NCI-H524 (cell line): Measurements from ENCODE around the gene KRT81.
"Not testable (repeated sequence)": the region's sequence is repeated elsewhere in the genome, so short reads cannot be mapped to it uniquely, and the experiment has no call there.

Experiments
- DNase-seq, 2 experiments: peaks; one replicate each; lab custom pipeline; 2025; lab: John Stamatoyannopoulos, UW

Gene KRT81

DNA sequence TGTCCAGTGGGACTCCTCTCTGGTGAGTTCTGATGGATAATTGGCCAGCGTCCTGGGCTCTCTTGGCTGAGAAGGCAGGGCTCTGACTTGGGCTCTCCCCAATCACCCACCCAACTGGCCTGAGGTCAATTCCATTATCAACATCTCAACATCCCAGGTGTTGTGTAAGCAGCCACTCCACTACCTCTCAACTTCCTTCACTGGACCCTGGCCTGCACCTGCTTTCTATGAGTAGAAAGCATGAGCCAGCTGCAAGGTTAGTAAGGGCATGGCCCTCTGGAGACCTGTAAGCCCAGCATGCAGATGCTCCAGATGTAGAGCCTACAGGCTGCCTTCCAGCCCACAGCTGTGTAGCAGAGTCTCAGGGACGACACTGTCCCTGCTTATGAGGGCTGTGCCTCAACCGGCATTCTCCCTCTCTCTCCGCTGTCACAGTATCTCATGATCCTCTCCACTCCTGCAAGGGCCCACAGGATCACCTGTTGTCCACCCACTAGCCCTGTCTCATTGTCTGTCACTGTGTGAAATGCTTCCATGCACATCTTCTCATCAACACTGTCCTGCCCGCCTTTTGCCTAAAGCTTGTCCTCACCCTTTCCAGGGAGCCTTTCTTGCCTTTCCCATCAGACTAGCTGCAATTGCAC is 5.4 kb upstream of the KRT81 start:
- no peak for DNase-seq

DNA sequence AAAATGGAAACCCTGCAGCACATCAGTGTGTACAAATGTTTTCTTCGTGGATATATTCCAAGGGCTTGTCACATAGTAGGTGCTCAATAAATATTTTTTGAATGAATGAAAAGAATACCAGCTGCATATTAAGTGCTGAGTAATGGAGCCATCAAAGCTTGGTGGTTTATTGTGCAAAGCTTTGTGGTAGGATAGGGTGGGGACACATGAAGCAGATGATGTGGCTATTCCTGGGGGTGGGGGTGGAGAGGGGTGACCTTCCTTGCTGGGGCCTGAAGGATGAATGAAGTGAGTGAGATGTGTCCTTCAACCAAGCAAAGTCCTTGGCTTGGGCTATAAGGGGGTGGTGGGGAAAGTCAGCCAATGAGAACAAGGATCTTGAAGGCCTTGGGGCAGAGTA is 4.3 kb upstream of the KRT81 start:
- DNase-seq: no peak

DNA sequence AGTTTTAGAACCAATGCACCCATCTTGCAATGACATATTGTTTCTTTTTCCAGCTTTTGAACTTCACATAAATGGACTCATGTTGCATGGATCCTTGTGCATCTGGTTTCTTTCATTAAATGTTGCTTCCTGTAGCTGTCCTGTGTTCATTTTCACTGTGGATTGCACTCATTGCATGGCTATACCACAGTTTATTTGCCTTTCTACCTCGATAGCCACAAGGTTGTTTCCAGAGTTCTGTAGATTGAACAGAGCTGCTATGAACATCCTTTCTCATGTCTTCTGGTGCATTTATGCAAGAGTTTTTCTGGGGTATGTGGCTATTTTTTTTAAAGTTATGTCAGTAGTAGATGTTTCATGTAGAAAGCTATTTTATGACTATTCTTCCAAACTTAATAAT is 3.5 kb upstream of the KRT81 start:
- no peak for DNase-seq

DNA sequence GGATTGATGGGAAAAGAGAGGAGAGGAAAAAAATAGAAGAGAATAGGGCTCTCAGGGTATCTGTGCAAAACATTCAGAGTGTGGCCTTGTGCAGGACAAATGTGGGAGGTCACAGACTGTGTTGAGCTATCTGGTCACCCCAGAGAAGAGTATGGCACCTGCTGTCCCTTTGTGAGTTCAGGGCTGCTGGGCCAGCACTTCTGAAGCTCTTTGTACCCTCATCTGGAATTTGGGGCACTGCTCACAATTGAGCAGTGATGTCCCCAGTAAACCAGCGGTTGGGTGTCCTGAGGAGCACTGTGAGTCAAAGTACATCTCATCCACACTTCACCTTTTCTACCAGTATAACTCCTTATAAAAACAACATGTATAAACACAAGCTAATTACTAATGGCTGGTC is 2.6 kb upstream of the KRT81 start:
- DNase-seq: no peak

DNA sequence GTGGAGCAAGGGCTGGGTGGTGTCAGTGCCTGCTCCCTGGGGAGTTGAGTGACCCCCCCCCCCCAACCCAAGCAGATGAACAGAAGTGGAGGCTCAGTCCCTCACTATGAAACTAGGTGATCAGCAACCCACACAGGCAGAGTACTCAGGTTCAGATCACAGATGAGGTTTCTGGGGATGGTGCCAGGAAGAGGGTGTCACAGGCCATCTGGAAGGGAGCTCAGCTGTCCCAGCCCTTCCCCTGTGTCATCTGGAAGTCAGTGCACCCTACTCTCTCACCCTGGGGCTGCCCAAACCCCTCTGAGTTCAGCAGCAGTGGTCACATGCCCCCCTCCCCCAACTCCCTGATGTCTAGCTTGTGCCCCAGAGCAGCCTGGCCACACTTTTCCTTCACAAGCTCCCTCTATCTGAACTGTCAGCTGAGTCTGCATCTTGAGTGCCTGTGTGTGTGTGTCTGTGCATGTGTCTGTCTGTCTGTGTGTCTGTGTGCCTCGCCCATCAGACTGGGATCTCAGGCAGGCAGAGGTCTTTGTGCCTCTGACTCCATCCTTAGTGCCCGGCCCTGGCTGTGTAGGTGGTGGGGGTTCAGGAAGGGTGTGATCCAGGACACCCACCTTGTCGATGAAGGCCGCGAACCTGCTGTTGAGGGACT is 725 bp downstream of the KRT81 start:
- not testable (repeated sequence) for DNase-seq

DNA sequence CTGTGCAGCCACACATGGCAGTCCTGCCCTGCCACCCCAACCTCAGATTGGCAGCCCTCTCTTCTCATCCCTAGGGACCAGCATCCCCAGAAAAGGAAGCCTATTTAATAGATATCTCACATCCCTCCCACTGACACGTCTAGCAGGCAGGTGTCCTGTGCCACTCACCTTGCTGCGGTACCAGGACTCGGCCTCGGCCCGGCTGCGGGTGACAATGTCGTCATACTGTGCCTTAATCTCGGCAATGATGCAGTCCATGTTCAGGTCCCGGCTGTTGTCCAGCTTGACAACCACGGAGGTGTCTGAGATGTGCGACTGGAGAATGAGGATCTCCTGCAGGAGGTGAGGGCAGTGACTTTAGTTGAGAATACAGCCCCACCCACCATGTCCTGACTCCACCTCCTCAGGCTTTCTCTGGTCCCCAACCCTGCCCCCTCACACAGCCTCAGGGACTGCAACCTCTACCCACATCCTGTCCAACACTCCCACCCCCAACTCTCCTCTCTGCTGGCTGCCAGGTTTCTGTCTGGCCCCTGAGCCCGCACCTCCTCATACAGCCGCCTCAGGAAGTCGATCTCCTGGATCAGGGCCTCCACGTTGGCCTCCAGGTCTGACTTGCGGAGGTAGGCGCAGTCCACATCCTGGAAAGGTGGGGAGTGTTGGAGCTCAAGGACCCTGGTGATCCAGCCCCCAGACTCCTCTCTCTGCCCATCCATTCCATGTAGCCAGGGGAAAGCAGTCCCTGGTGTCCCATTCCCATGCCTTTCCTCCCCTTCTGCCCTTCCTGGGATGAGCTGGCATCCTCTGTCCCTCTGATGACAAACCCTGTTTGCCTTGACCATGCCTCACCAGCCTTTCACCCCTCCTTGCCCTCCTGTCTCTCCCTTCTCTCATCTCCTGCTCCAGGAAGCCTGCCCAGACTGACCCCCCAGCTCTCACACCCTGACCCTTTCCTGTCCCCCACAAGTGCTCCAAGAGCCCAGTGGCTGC is 3.2 kb downstream of the KRT81 start:
- not testable (repeated sequence) for DNase-seq

DNA sequence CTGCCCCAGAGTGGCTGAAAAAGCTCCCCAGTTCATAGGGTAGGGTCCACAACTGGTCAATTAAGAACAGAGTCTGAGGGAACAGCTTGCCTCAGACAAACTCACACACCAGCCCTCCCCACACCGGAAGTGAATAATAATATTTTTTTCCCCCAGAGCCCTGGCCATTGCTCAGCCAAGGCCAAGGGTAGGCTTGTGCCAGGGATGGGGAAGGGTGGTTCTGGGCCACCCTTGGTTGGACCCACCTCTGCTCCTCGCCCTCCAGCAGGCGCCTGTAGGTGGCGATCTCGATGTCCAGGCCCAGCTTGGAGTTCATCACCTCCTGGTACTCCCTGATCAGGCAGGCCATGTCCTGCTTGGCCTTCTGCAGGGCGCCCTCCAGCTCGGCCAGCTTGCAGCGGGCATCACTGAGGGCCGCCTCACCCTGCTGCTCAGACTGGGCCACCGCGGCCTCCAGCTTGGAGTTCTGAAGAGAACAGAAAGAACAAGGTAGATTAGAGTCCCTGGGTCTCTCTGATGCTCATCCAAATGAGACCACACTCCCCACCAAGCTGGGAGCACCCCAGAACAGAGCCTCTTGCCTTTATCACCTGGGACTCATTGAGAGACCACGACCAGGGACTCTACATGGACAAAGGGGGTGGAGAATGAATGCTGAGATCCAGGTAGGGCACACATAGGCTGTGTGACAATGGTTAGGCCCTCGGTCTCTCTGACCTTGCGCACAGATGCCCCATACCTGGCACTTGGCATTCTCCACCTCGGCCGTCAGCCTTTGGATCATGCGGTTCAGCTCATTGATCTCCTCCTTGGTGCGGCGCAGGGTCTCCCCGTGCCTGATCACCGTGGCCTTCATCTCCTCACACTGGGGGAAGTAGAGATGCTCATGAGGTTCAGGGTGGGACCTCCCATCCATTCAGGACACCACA is 4.2 kb downstream of the KRT81 start:
- not testable (repeated sequence) for DNase-seq

DNA sequence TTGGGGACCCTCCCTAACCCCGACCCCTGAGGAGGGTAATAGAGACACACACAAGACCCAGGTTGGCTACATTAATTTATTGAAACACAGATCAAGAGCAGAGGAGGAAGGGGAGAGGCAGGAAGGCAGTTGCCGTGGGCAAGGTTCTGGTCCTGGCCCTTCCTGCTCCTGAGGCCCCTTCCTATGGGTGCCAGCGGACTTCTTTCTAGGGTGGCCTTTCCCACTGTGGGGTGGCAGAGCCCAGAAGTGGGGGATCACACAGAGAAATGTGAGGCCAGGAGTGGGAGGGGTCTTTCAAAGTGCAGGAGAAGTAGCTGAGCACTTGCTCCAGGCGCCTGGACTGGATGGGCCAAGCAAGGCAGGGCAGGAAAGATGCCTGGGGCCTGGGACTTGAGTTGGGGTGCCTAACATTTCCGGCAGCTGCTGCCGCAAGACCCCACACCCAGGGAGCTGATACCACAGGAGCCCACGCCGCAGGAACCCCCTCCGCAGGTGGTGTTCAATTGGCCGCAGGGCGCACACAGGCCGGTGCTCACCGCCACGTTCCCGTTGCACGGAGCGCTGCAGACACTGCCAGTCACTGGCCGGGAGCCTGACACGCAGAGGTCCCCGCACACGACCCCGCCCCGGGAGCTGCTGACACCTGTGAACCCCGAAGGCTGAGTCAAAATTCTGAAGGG is 5.3 kb downstream of the KRT81 start:
- DNase-seq: no peak

DNA sequence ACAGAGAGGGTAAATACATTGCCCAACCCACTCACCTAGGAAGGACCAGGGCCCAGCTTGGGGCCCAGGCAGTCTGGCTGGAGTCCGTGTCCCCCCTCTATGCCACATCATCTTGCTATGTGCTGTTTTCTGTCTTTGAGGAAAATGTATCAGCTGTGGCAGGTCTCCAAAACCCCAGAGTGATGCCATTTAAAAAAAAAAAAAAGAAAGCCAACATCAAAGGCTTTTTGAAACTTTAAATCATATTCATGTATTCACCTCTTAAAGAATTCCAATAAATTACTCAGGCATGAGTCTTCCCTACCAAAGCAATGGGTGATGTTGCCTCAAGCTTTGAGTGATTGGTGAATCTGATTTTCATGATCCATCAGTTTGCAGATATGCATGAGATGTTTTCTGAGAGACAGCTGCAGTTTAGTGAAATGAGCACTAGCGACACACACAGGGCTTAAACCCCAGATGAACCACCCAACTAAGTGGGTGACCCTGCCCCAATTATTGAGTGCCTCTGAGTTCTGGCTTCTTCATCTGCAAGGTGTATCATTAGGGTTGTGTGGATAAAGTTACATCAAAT is 6.1 kb downstream of the KRT81 start:
- DNase-seq: no peak

DNA sequence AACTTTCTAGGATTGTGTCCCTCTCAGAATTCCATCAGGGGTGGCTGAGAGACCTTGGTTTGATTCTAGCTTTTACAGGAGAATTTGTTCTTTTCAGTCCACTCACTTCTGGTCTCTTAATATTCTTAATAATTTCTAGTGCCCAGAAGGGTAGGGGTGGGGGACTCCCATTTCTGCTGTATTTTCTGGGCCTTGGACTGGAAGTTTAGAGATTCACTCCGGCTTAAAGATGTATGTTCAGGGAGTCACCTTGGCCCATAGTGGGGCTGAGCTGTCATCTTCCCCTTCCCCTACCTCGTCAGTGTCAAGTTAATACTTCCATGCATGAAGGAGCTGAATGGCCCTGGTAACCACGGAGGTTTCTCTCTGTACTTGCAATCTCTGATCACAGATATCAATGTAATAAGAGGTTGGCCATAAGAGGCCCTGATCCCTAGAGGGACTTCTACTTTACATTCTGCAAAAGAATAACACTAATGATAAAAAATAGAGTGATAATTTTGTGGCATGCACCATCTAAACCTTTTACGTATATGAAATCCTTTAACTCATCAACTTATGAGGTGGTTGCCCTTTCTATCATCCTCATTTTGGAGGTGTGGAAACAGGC is 6.7 kb downstream of the KRT81 start:
- no peak for DNase-seq

DNA sequence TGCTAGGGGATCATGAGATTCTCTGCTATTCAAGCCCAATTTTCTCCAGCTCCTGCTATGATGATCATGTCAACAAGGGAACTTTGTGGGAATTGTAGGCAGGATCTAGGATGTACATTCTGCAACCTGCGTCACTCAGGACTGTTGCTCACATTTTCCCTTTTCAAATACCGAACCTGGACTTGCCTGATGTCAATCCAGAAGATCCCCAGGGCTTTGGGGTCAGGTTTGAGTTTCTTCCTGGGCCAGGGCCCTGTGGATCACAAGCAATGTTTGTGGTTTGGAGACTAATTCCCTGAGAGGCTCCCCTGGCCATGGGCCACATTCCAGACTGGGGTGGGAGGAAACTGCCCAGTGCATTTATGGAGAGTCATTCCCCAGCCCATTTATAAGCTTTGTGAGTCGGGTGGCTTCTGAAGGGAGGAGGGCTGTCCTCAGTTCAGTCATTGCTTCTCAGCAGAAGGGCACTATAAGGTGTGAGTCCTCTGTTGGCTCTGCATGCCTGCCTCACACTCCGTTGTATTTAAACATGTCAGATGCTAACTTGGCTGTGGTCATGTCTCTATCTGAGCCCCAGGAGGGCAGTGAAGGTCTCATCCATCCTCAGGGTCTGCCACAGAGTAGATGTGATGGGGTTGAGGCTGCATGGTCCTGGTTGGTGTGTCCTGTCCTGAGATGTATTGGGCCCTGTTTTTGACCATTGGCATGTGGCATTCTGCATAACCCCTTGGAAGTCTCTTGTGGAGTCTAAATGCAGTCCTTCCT is 10.4 kb downstream of the KRT81 start:
- no peak for DNase-seq

DNA sequence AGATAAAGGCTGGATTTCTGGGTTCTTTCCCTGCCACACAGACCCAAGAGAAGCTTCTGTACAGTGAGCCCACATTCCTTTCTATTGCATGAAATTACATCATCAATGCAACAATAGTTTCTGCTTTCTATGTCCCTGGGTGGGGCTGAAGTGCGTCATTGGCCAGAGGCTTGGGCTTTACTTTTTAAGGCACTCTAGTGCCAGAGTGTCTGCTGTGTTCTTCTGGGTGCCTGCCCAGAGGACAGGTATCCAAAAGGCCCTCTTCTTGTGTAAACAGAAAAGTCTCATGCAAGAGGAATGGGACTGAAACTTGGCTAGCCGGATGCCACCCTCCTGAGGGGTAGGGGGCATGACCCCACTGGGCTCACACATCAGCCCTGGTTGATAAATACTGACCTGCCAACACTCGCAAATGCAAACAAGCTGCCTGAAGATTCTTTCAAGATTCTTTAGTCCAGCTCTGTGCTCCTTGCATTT is 11.0 kb downstream of the KRT81 start:
- DNase-seq: no peak

DNA sequence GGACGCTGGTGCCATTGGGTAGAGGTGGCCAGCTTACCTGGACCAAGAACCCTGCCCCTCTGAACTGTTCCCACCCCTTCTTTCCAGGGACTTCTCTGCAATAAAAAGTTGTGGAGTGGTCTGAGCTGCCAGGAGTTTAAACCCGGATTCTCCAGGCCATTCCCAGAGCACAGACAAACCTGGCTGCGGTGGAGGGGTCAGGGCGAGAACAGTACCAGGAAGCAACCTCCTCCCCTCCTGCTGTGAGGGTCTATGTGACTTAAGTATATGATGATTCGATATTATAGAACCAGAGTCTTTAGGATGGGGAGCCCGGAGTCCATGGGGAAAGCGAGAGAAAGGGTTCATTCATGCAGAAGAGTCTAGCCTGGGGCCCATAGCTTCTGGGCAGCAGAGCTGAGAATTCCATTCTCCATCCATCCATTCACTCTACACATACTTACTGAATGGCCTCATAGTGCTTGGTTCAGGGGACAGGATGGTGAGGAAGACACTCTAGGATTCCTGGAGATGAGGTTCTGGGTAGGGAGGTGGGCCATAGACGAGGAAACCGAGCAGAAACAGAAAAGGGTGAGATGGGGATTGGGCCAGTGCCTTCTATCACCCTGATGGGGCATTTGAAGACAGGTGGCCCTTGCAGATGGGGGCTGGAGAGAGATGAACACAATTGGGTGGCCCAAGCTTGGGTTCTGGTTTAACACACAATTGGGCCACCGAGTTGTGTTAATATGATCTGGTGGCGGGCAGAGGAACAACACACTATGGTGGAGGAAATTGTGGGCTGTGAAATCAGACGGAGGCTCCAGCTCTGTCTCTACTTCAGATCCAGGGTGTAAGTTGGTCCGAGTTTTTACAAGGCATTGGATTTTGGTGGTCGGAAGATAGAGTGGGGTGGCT is 11.7 kb downstream of the KRT81 start:
- DNase-seq: no peak

DNA sequence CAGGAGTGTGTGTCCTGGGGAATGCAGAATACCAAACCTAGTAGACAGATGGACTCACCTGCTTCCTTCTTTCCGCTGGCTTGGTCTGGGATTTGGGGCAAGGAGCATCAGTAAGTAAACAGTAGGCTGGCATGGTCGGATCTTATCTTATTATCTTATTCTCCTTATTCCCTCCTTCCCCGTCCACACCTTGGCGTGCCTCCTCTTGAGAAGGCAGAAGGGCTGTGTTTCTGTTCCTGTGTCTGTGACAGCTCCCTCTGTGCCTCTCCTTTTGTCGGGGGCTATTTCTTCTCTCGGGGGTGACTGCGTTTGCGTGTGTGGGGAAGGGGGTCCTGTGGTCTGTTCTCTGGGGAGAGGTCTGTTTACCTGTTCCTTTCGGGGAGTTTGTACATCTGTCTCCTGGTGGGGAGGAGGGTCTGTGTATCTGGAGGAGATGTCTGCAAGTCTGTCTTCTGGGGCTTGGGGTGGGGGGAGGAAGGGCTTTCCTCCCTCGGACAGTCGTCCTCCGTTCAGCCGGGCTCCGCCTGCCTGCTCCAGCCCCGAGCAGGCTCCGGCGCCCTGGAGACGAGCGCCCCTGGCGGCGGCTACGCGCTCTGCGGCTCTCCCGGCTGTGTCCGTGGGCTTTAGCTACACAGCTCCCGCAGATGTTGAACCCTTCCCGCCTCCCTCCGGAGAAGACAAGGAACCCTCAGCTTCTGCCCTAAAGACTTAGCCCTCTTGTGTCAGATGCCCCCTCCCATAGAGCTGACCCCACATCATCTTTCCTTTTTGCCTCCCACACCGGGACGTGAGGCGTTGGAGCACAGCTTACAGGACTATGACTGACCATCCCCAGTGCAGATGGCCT is 12.5 kb downstream of the KRT81 start:
- peak in 1 of 2 experiments; percentile 44 for DNase-seq

DNA sequence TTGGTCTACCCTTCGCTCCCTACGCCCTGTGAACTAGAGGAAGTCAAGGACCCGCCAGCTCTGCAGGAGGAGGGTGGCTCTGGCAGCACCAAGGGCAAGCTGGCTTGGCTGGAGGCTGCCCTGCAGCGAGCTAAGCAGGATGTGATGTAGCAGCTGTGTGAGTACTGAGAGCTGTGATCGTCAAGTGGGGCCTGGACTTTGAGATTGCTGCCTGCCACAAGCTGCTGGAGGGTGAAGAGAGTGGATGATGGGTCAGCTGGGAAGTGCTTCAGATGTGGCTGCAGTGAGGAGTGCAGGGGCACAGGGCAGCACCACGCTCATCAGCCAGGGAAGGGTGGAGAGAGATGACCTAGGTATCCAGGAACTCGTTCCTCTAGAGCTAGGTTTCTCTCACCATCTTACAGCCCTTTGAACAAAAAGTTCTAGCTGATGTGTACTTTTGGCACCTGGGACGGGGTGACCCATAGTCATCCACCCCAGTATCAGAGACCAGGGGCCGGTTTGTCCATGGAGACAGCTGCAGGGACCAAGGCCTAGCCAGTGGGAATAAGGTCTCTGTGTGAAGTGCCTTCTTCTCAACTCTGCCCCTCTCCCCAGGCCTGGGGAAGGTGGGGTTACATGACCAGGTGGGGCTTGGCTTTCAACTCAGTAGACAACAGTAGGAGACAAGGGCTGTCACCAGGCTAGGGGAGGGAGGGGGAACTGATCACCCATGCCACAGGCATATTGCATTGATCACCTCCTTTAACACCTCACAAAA is 13.7 kb downstream of the KRT81 start:
- peak; percentile 24 to 74 for DNase-seq

DNA sequence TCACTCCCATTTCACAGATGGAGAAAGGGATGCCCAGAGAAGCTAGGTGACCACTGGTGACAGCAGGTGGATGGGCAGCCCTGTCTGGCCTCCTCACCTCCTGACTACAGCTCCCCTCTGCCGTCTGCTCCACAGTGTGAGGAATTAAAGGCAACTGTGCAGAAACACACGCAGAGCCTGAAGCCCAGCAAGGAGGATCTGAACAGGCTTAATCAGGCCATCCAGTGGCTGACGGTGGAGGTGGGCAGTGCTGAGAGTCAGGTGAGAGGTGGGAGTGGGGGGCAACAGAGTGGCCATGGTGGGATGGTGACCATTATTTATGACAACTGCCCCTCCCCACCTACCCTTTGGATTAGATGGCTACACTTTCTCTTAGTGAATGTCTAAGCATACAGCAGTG is 15.6 kb downstream of the KRT81 start:
- DNase-seq: no peak
